K562 (cell line): ENCODE results near the gene CDC27. TPM values are rescaled to one million over a fixed set of nuclear protein-coding genes. Genes with fewer than 3 reads are reported as not detected.

Source experiments
- ATAC-seq: fragments of 200-7000 bp; cut with Tn5 transposase; 3 replicates; pipeline ENCODE4 v1.9.1; 2020; ENCODE audit warnings: moderate library complexity
- BruUV-seq: library from RNA; stranded (reverse); fragments of 400-500 nt; replicated peaks from 2 replicates; lab custom pipeline; 2021; lab: Mats Ljungman, UMichigan
- CTCF ChIA-PET: fragments of 300-600 bp; formaldehyde crosslinking; extraction: SDS; loops from one replicate; lab custom pipeline; 2021; ENCODE audit warnings: low intra/inter-chr PET ratio; lab: Yijun Ruan, JAX
- POLR2A ChIA-PET: fragments of 300-600, 350-650 bp; sonication (Branson Sonifier 250); formaldehyde crosslinking; extraction: SDS; loops from one replicate; lab custom pipeline; 2021; ENCODE audit warnings: antibody characterized with exemption, inconsistent platforms; lab: Yijun Ruan, JAX
- DNase-seq, 4 experiments: peaks; one replicate each; pipeline versions ENCODE4 v3.0.0 to v3.0.0-alpha.2; 2011 to 2018; ENCODE audit warnings: low spot score in 3 of 4, mixed read lengths in 3 of 4; ENCODE audit errors: extremely low read depth in 1 of 4
- FAIRE-seq: peaks from 2 replicates; lab custom pipeline; 2011; peaks lifted over from hg19 to GRCh38; lab: Jason Lieb, UNC
- H2AFZ ChIP-seq: 2 replicates; pipeline ENCODE4 v1.6.0; 2011; ENCODE audit warnings: low read depth, low read length, control low read depth, inconsistent platforms
- H3K27ac ChIP-seq: fragments of 200-600 bp; 3 replicates; pipeline ENCODE4 v1.8.0; 2011; ENCODE audit warnings: low read depth, mild to moderate bottlenecking, control low read depth, inconsistent platforms, low read length, moderate library complexity, mixed read lengths; ENCODE audit errors: extremely low read depth
- H3K27me3 ChIP-seq, 2 experiments: fragments of 300-600 bp in 1 of 2; 2 replicates in 1 of 2; 3 replicates in 1 of 2; pipeline versions ENCODE4 v1.6.0 to v1.8.0; 2011; ENCODE audit warnings: inconsistent platforms in 2 of 2, low read length in 2 of 2, mild to moderate bottlenecking in 1 of 2, mixed read lengths in 1 of 2, moderate library complexity in 1 of 2; ENCODE audit not compliant: control insufficient read depth in 2 of 2, insufficient read depth in 2 of 2
- H3K36me3 ChIP-seq: fragments of 300-600 bp; 3 replicates; pipeline ENCODE4 v1.8.0; 2011; ENCODE audit warnings: mild to moderate bottlenecking, low read length, inconsistent platforms; ENCODE audit not compliant: control insufficient read depth, insufficient read depth
- H3K4me1 ChIP-seq, 2 experiments: fragments of 200-600 bp in 1 of 2; replicated peaks in 1 of 2; 2 replicates in 1 of 2; 3 replicates in 1 of 2; pipeline versions ENCODE4 v1.5.1 to v1.8.0; 2011; ENCODE audit warnings: inconsistent platforms in 2 of 2, low read length in 2 of 2, mild to moderate bottlenecking in 1 of 2, mixed read lengths in 1 of 2, moderate library complexity in 1 of 2; ENCODE audit not compliant: control insufficient read depth in 2 of 2, insufficient read depth in 2 of 2
- H3K4me2 ChIP-seq: 2 replicates; pipeline ENCODE4 v1.6.1; 2011; ENCODE audit warnings: low read length, control low read depth, inconsistent platforms, mixed read lengths; ENCODE audit not compliant: insufficient read depth
- H3K4me3 ChIP-seq: fragments of 200-600 bp; sonication (generic), shearing (Covaris generic); 2 replicates; pipeline ENCODE4 v1.5.1; 2016; ENCODE audit warnings: control low read depth, inconsistent platforms
- H3K79me2 ChIP-seq: fragments of 200-600 bp; 3 replicates; pipeline ENCODE4 v1.8.0; 2011; ENCODE audit warnings: low read length, inconsistent platforms; ENCODE audit not compliant: control insufficient read depth, insufficient read depth
- H3K9ac ChIP-seq, 2 experiments: 2 replicates each; pipeline versions ENCODE4 v1.6.0 to v1.6.1; 2011; ENCODE audit warnings: low read depth in 2 of 2, low read length in 2 of 2, control low read depth in 1 of 2, inconsistent platforms in 1 of 2, mild to moderate bottlenecking in 1 of 2, mixed read lengths in 1 of 2; ENCODE audit not compliant: insufficient read depth in 1 of 2
- H3K9me1 ChIP-seq: one replicate; pipeline ENCODE4 v1.6.0; 2011; ENCODE audit warnings: inconsistent platforms, mild to moderate bottlenecking, low read length, moderate library complexity; ENCODE audit not compliant: control insufficient read depth, insufficient read depth
- H3K9me3 ChIP-seq: replicated peaks from 2 replicates; pipeline ENCODE4 v1.5.1; 2011; ENCODE audit warnings: low read depth, low read length, inconsistent platforms; ENCODE audit not compliant: control insufficient read depth, insufficient read depth
- H4K20me1 ChIP-seq: replicated peaks from 2 replicates; pipeline ENCODE4 v1.6.1; 2011; ENCODE audit warnings: low read length, inconsistent platforms, mixed read lengths; ENCODE audit not compliant: control insufficient read depth, insufficient read depth
- ATF7 ChIP-seq: fragments of 450-650 bp; IDR thresholded peaks from 2 replicates; pipeline ENCODE4 v1.7.1; 2014; ENCODE audit warnings: mild to moderate bottlenecking, moderate library complexity
- ESRRB ChIP-seq: fragments of 250-450 bp; sonication (Bioruptor Pico); IDR thresholded peaks from 2 replicates; pipeline ENCODE4 v1.5.0; 2020; ENCODE audit warnings: mild to moderate bottlenecking, moderate library complexity, borderline replicate concordance
- MTA1 ChIP-seq: fragments of 450-650 bp; IDR thresholded peaks from 2 replicates; pipeline ENCODE4 v1.6.1; 2017; ENCODE audit warnings: borderline replicate concordance
- NFIC ChIP-seq: fragments of 450-650 bp; IDR thresholded peaks from 2 replicates; pipeline ENCODE4 v1.6.1; 2017; ENCODE audit warnings: mild to moderate bottlenecking, inconsistent platforms
- ZNF282 ChIP-seq: sonication (generic); formaldehyde crosslinking; IDR thresholded peaks from 2 replicates; pipeline ENCODE4 v1.8.1; 2023; ENCODE audit warnings: missing genetic modification reagents
- WGBS: fragments of 100-300 bp; shearing (Covaris generic); methylation state at CpG from one replicate; pipeline ENCODE4 v1.1.6; 2016; ENCODE audit warnings: low coverage, mixed read lengths; ENCODE audit not compliant: insufficient coverage; ENCODE audit errors: missing lambda C conversion rate; 5-methylcytosine and 5-hydroxymethylcytosine counted together
- in situ Hi-C: fragments of 300-500 bp; cut with MboI; formaldehyde crosslinking; loops from 4 replicates; pipeline ENCODE4 v1.15.0; 2018; ENCODE audit warnings: inconsistent platforms, mixed read lengths
- intact Hi-C: fragments of 100-400 bp; cut with micrococcal nuclease; formaldehyde crosslinking; loops from 2 replicates; pipeline ENCODE4 v1.14.2; 2022
- polyA plus RNA-seq, 8 experiments: library from polyadenylated mRNA; depleted of rRNA in 4 of 8; stranded (reverse) in 5 of 8; unstranded in 3 of 8; fragments of >200 nt; fragmentation: Nextera tagmentation in 2 of 8; fragmentation: Illumina TruSeq in 1 of 8; extraction: Ambion mirVana in 2 of 8; extraction: Trizol in 1 of 8; gene quantifications; 2 replicates each; pipeline versions ENCODE4 v1.2.1 to v1.2.3, GENCODE V29; 2011 to 2014; ENCODE audit warnings: inconsistent platforms in 1 of 8, missing spikeins in 1 of 8
- total RNA-seq, 7 experiments: library from RNA; depleted of rRNA in 6 of 7; stranded (reverse); fragments of >200 nt in 6 of 7; fragmentation: Illumina TruSeq in 2 of 7; extraction: Trizol in 2 of 7; gene quantifications; 2 replicates each; pipeline versions ENCODE4 v1.2.1 to v1.2.3, GENCODE V29; 2011 to 2021; ENCODE audit warnings: low replicate concordance in 1 of 7
- TF ChIP-seq, protein P1 (sequence below): fragments of 450-650 bp; formaldehyde crosslinking; IDR thresholded peaks from 2 replicates; pipeline ENCODE4 v1.4.0; 2020; ENCODE audit warnings: mild to moderate bottlenecking
- TF ChIP-seq, protein P2 (sequence below): sonication (generic); formaldehyde crosslinking; IDR thresholded peaks from 2 replicates; pipeline ENCODE4 v1.9.0; 2022; ENCODE audit warnings: mild to moderate bottlenecking, missing genetic modification reagents
- TF ChIP-seq, protein P3 (sequence below): fragments of 450-650 bp; IDR thresholded peaks from 2 replicates; pipeline ENCODE4 v1.6.1; 2016; ENCODE audit warnings: antibody characterized with exemption
- TF ChIP-seq, protein P4 (sequence below), 2 experiments: fragments of 450-650 bp; IDR thresholded peaks; 2 replicates each; pipeline ENCODE4 v1.6.1; 2018; ENCODE audit warnings: mild to moderate bottlenecking in 2 of 2, low read depth in 1 of 2; ENCODE audit not compliant: partially characterized antibody in 2 of 2
- TF ChIP-seq, protein P5 (sequence below), 2 experiments: fragments of 450-650 bp; conservative IDR thresholded peaks; 2 replicates each; pipeline ENCODE4 v1.6.1; 2017; ENCODE audit warnings: mild to moderate bottlenecking in 2 of 2, moderate library complexity in 2 of 2

The CDC27 gene
- total and polyA plus RNA-seq, 9 of the 15 experiments (the other 6 are each of a cell fraction or from before 2014, with no cell fraction given), result 28.6 to 155 (median 94.1) TPM

DNA sequence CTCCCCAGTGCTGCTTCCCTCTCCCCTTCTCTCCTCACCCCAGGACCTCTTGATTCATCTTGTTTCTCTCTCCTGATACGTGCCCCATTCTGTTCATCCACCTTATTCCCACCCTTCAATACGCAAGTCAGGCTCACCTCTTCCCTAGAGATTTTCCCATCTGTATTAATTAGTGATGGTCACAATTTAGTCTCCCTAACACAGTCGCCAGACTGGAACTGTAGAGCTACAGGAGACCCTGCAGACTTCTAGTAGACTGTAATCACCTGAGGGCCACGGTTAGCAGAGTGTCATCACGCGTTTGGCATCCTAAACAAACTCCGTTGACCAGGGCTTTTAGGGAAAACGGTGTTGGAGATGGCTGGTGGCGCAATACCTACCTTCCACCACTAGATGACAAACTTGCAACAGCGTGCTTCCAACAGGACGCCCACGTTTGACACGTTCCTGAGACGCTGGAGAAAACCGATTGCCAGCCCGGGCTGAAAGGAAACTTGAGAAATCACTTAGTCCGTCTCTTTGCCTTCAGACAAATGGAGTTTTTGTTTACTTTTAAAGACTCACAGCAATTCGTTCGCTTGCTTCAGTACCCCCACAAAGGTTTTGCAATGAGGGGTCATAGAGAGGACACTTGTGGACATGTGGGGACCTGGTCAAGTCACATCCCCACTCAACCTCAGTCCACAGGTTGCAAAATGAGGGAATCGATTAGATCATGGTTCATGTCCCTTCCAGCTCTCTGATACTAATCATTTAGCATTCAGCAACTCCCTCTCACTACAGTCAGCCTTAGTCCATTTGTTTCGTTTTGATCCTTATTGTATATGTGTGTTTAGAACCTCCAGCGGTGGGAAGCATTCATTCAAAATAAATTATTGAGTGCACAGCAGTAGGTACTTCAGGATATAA is 40.7 kb upstream of the CDC27 start:
- no peaks in the 10 kb centered on the region for H3K79me2 ChIP-seq
- H3K27me3 ChIP-seq, result no peaks in the 10 kb centered on the region
- H4K20me1 ChIP-seq, result no peaks in the 10 kb centered on the region
- 0 out of 3 replicates have a peak, but pooled peaks cover 2% of the 10 kb centered on the region for H3K36me3 ChIP-seq
- BruUV-seq, result no TSS peak
- ChIA-PET CTCF (interaction anchor here (0.6 to 3.7 kb wide), 4 partner anchors 60 to 386 kb away, joined by 3 to 58 read pairs (median 8); no protein-coding TSS in a partner anchor), POLR2A (interaction anchor here (0.6 to 1.3 kb wide), 5 partner anchors 11 to 82 kb away, joined by 3 to 5 read pairs (median 3); no protein-coding TSS in a partner anchor)
- 0 out of 2 replicates have a peak, but pooled peaks cover under 1% of the 10 kb centered on the region for H3K9me3 ChIP-seq
- in situ Hi-C loops, result loop anchor here (5.0 to 10.0 kb wide), 2 partner anchors 83 to 385 kb away; no protein-coding TSS in a partner anchor
- peak; percentile 94 for FAIRE-seq
- peak overlapping the region; percentile 35; the same call in 1 of the 3 replicates for H3K27ac ChIP-seq
- H3K4me1 ChIP-seq, result peaks cover 7 to 29% of the 10 kb centered on the region in 2 experiments; a peak in 3 of 5 replicates
- intact Hi-C loops, result loop anchor here (1.0 to 2.0 kb wide), 3 partner anchors 59 to 385 kb away; no protein-coding TSS in a partner anchor
- H3K4me3 ChIP-seq, result no peak overlapping the region
- ATAC-seq, result peak; percentile 93
- peak overlapping the region; percentile 67 for H3K4me2 ChIP-seq
- peak overlapping the region; percentile 86 for H2AFZ ChIP-seq
- peak overlapping the region; percentile 27 to 47; a peak in 3 of 4 replicates for H3K9ac ChIP-seq
- WGBS, result 8% methylated on average over 22 of the region's 22 CpGs
- peak; percentile 81 to 94 (median 82) for DNase-seq
- no peaks in the 10 kb centered on the region for H3K9me1 ChIP-seq
- TF ChIP-seq, protein P1, sequence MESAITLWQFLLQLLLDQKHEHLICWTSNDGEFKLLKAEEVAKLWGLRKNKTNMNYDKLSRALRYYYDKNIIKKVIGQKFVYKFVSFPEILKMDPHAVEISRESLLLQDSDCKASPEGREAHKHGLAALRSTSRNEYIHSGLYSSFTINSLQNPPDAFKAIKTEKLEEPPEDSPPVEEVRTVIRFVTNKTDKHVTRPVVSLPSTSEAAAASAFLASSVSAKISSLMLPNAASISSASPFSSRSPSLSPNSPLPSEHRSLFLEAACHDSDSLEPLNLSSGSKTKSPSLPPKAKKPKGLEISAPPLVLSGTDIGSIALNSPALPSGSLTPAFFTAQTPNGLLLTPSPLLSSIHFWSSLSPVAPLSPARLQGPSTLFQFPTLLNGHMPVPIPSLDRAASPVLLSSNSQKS (CRISPR knock-in tag), result no peak
- TF ChIP-seq, protein P2, sequence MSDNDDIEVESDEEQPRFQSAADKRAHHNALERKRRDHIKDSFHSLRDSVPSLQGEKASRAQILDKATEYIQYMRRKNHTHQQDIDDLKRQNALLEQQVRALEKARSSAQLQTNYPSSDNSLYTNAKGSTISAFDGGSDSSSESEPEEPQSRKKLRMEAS (CRISPR knock-in tag), result peak; percentile 92
- TF ChIP-seq, protein P3, sequence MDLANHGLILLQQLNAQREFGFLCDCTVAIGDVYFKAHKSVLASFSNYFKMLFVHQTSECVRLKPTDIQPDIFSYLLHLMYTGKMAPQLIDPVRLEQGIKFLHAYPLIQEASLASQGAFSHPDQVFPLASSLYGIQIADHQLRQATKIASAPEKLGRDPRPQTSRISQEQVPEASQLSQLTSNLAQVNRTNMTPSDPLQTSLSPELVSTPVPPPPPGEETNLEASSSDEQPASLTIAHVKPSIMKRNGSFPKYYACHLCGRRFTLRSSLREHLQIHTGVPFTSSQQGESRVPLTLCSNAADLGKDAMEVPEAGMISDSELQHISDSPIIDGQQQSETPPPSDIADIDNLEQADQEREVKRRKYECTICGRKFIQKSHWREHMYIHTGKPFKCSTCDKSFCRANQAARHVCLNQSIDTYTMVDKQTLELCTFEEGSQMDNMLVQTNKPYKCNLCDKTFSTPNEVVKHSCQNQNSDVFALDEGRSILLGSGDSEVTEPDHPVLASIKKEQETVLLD, result no peak; the same call in 1 of the 2 replicates
- TF ChIP-seq NFIC, result 0 out of 2 replicates have a peak, but pooled peaks have one; percentile 5
- TF ChIP-seq MTA1, result peak; percentile 24; the same call in 1 of the 2 replicates
- TF ChIP-seq, protein P4, sequence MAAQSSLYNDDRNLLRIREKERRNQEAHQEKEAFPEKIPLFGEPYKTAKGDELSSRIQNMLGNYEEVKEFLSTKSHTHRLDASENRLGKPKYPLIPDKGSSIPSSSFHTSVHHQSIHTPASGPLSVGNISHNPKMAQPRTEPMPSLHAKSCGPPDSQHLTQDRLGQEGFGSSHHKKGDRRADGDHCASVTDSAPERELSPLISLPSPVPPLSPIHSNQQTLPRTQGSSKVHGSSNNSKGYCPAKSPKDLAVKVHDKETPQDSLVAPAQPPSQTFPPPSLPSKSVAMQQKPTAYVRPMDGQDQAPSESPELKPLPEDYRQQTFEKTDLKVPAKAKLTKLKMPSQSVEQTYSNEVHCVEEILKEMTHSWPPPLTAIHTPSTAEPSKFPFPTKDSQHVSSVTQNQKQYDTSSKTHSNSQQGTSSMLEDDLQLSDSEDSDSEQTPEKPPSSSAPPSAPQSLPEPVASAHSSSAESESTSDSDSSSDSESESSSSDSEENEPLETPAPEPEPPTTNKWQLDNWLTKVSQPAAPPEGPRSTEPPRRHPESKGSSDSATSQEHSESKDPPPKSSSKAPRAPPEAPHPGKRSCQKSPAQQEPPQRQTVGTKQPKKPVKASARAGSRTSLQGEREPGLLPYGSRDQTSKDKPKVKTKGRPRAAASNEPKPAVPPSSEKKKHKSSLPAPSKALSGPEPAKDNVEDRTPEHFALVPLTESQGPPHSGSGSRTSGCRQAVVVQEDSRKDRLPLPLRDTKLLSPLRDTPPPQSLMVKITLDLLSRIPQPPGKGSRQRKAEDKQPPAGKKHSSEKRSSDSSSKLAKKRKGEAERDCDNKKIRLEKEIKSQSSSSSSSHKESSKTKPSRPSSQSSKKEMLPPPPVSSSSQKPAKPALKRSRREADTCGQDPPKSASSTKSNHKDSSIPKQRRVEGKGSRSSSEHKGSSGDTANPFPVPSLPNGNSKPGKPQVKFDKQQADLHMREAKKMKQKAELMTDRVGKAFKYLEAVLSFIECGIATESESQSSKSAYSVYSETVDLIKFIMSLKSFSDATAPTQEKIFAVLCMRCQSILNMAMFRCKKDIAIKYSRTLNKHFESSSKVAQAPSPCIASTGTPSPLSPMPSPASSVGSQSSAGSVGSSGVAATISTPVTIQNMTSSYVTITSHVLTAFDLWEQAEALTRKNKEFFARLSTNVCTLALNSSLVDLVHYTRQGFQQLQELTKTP (IDR thresholded peaks at IDR 0.05; ENCODE audit: low read depth in 1 of 2, partially characterized antibody in 2 of 2), result peak in 1 of 2 experiments; percentile 27
- TF ChIP-seq ATF7, result peak; percentile 72
- TF ChIP-seq ESRRB (CRISPR knock-in tag), result no peak
- no peak for TF ChIP-seq ZNF282
- TF ChIP-seq, protein P5, sequence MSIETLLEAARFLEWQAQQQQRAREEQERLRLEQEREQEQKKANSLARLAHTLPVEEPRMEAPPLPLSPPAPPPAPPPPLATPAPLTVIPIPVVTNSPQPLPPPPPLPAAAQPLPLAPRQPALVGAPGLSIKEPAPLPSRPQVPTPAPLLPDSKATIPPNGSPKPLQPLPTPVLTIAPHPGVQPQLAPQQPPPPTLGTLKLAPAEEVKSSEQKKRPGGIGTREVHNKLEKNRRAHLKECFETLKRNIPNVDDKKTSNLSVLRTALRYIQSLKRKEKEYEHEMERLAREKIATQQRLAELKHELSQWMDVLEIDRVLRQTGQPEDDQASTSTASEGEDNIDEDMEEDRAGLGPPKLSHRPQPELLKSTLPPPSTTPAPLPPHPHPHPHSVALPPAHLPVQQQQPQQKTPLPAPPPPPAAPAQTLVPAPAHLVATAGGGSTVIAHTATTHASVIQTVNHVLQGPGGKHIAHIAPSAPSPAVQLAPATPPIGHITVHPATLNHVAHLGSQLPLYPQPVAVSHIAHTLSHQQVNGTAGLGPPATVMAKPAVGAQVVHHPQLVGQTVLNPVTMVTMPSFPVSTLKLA (conservative IDR thresholded peaks at IDR 0.05), result peak; percentile 46 to 53; a peak in 1 of 4 replicates
